ENCODE measurements around the gene MMP23B.

The MMP23B gene

DNA sequence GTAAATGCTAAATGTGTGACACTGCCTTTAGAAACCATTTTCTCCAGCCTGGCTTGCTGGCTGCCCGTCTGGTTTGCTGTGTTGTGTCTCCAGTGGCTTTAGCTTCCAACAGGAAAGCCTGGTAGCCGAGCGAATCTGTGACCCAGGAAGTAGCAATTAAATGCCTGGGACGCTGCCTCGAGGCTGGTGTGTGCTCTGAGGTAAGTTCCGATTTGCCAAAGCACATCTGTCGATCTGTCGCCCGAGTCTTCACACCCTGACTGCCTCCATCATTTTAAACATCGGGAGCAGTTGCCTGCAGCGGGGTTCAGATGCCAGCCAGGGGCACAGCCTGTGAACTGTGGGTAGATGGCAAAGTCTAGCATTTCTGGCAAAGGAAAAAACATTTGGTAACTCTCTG lies 14.5 kb upstream of the MMP23B start:
- no peak for DNase-seq (ENCODE audit: low spot score)
- TF ChIP-seq, protein P1, sequence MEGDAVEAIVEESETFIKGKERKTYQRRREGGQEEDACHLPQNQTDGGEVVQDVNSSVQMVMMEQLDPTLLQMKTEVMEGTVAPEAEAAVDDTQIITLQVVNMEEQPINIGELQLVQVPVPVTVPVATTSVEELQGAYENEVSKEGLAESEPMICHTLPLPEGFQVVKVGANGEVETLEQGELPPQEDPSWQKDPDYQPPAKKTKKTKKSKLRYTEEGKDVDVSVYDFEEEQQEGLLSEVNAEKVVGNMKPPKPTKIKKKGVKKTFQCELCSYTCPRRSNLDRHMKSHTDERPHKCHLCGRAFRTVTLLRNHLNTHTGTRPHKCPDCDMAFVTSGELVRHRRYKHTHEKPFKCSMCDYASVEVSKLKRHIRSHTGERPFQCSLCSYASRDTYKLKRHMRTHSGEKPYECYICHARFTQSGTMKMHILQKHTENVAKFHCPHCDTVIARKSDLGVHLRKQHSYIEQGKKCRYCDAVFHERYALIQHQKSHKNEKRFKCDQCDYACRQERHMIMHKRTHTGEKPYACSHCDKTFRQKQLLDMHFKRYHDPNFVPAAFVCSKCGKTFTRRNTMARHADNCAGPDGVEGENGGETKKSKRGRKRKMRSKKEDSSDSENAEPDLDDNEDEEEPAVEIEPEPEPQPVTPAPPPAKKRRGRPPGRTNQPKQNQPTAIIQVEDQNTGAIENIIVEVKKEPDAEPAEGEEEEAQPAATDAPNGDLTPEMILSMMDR (IDR thresholded peaks at IDR 0.05; ENCODE audit: extremely low read depth, missing control alignments) = no peak

DNA sequence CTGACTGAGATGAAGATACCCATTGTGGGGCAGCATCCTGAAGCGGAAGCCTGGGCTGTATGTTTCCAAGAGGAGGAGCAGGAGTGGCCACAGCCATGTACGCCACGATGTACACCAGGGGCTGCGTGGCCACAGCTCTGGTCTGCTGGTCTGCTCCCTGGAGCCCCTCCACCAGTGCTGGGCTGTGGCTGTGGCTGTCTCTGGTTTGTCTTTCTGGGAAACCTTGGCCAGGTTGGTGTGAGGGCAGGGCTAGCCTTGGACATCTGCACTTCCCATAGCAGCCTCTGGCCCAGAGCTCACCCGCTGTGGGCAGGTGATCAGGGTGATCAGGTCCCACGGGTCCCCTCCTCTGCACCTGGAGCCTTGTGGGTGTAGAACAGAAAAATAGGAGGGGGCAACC lies 14.0 kb upstream of the MMP23B start:
- DNase-seq (ENCODE audit: low spot score) = no peak
- TF ChIP-seq, protein P1 (IDR thresholded peaks at IDR 0.05; ENCODE audit: extremely low read depth, missing control alignments) = no peak

DNA sequence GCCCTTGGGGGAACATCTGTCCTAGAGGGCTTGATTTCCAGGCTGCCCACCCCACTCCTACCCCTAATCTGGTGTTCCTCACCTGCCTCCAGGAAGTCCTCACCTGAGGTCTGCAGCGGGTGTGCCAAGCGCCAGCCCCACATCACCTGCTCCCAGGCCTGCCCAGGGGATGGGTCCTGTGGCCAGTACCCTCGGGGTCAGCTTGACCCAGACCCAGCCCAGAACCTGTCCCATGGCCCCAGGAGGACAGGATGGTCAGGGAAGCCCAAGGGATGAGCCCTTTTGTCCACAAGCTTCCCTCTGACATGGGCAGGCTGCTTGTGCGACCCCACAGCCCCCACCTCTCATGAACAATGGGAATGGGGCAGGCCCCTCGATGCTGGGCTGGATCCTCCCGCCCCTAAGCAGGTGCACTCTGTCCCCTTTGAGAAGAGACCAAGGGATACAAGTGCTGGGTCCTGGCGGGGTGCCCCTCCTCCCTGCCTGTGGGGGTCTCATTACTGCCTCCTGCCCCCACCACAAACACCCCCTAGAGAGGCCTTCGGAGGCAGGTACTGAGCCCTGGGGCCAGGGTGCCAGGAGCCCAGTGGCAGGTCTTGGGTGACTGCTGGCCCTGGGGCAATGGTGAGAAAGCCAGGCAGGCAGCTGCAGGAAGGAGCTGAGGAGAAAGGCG lies 13.4 kb upstream of the MMP23B start:
- TF ChIP-seq, protein P1 (IDR thresholded peaks at IDR 0.05; ENCODE audit: extremely low read depth, missing control alignments) = no peak
- no peak for DNase-seq (ENCODE audit: low spot score)

DNA sequence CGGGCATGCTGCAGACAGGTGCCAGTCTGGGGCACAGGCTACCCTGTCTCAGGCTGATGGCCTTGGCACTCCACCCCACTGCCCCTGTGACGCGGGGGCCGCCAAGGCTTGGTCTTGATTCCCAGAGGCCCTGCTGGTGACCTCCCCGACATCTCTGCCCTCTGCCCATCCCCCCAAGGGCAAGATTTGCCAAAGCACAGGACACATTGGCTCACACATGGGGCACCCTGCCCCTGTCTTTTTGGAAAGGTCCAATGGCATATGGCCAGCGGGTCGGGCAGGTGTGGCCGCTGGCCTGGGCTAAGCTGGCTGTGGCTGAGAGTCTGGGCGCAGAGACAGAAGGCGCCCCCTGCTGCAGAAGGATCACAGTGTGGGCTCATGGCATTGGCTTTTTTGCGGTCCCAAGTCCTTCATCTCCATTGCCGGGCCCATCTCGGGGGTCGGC lies 12.0 kb upstream of the MMP23B start:
- TF ChIP-seq, protein P1 (IDR thresholded peaks at IDR 0.05; ENCODE audit: extremely low read depth, missing control alignments) = peak; percentile 7
- DNase-seq (ENCODE audit: low spot score) = no peak

DNA sequence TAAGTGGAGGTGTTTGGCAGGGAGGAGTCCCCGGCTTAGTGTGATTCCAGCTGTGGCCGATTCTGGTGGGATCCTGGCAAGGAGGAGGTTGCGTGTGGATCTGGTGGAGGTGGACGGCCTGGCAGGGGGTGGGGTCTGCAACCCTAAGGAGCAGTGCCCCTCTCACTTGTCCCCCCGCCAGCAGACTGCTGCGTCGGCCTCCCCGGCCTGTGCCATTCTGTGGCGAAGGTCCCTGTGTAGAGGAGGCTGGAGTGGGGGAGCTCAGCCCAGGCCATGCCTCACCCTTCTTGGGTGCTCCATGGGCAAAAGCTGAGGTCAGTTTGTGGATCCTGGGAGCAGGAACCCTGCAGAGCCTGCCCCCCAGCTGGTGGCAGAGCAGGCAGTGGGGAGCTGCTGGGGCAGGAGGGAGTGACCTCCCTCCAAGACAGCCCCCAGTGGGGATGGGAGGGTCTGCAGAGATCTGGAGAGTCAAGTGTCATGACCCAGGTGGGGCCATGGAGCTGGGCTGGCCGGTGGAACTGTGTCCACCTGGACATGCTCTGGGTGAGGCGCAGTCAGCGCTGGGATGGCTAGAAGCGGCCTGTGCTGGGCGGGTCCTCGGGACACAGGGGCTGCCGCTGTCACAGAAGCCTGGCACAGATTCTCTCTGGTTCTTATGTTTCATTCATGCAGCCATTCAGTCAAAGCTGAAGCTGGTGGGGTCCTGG lies 11.4 kb upstream of the MMP23B start:
- TF ChIP-seq, protein P1 (IDR thresholded peaks at IDR 0.05; ENCODE audit: extremely low read depth, missing control alignments) = no peak
- DNase-seq (ENCODE audit: low spot score) = no peak

DNA sequence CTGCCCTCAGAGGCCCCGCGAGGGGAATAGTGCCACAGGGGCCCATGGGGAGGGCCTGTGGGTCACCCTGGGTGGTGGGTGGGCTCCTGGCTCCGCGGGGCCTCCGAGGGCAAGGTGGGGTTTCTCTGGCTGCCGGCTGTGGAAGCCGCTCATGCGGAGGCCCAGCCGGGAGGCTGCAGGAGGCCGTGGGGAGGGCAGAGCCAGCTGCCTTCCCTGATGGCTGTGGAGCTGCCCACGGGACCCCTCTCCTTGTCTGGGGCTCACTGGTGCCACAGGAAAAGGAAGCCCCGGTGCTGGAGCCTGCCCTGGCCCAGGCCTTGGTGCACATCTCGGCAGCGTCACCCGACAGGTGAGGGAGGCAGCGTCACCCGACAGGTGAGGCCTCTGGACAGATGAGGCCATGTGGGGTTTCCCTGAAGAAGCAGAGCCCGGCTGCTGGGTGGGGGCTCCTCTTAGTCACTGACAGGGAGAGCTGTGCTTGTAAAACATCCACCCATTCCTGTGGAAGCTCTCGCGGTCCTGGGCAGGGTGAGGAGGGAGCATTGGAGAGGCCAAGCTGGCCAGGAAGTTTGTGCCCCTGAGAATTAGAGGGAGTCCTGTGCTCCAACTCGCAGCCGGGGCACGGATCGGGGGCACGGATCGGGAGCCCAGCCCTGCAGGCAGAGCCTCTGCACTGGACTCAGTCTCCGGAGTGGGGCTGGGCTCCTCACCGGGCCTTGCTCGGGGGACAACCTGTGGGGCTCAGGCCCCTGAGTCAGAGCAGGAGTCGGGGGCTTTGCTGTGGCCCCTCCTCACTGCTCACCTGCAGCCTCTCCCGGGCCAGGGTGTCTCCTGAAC lies 10.6 kb upstream of the MMP23B start:
- TF ChIP-seq, protein P1 (IDR thresholded peaks at IDR 0.05; ENCODE audit: extremely low read depth, missing control alignments) = no peak
- no peak for DNase-seq (ENCODE audit: low spot score)

Measured in GM20000 (cell line).